ENCODE measurements around the gene SRD5A1. TPM values are rescaled to one million over a fixed set of nuclear protein-coding genes. Genes with fewer than 3 reads are reported as not detected.

SRD5A1 gene
- polyA plus RNA-seq, 1 experiment = 20.7 TPM

GRCh38 chr5:6592601-6593000, 40.6 kb upstream of the SRD5A1 start:
- H3K4me3 ChIP-seq (ENCODE audit: low read depth, low read length) = no peak overlapping the region
- POLR2A ChIA-PET = no interaction called here
- CTCF ChIA-PET = interaction anchor here (1.9 kb wide), 1 partner anchor 16 kb away, joined by 6 read pairs; no protein-coding TSS in a partner anchor

GRCh38 chr5:6593148-6594016, 39.9 kb upstream of the SRD5A1 start:
- H3K9me3 ChIP-seq (ENCODE audit: control insufficient read depth, insufficient read depth, low read length) = no peaks in the 10 kb centered on the region
- no peak for TF ChIP-seq CTCF (IDR thresholded peaks at IDR 0.05; ENCODE audit: low read depth, low read length)
- H3K27me3 ChIP-seq (ENCODE audit: control insufficient read depth, insufficient read depth, low read length) = no peaks in the 10 kb centered on the region
- DNase-seq (ENCODE audit: low read depth, low spot score) = no peak
- no peak overlapping the region for H3K27ac ChIP-seq (ENCODE audit: low read depth, low read length)
- no peak overlapping the region for H3K4me3 ChIP-seq (ENCODE audit: low read depth, low read length)
- CTCF ChIA-PET = no interaction called here
- POLR2A ChIA-PET = interaction anchor here (0.5 kb wide), 1 partner anchor 205 kb away, joined by 4 read pairs; no protein-coding TSS in a partner anchor

More at GRCh38 chr5:6592601-6593000, 40.6 kb upstream of the SRD5A1 start:
- TF ChIP-seq CTCF (IDR thresholded peaks at IDR 0.05; ENCODE audit: low read depth, low read length) = no peak
- no peak overlapping the region for H3K27ac ChIP-seq (ENCODE audit: low read depth, low read length)
- H3K27me3 ChIP-seq (ENCODE audit: control insufficient read depth, insufficient read depth, low read length) = no peaks in the 10 kb centered on the region
- H3K9me3 ChIP-seq (ENCODE audit: control insufficient read depth, insufficient read depth, low read length) = no peaks in the 10 kb centered on the region
- no peak for DNase-seq (ENCODE audit: low read depth, low spot score)

- Histone ChIP-seq H3K27me3 (ENCODE audit: control insufficient read depth, insufficient read depth, low read length) (no peaks in the 10 kb centered on the region), H3K4me3 (ENCODE audit: low read depth, low read length) (no peak overlapping the region), H3K9me3 (ENCODE audit: control insufficient read depth, insufficient read depth, low read length) (no peaks in the 10 kb centered on the region), H3K27ac (ENCODE audit: low read depth, low read length) (no peak overlapping the region)
- no peak for DNase-seq (ENCODE audit: low read depth, low spot score)
- TF ChIP-seq CTCF (IDR thresholded peaks at IDR 0.05; ENCODE audit: low read depth, low read length) = no peak
- ChIA-PET POLR2A (no interaction called here), CTCF (no interaction called here)
Measured at GRCh38 chr5:6594066-6594465, 39.2 kb upstream of the SRD5A1 start.

- H3K9me3 ChIP-seq (ENCODE audit: control insufficient read depth, insufficient read depth, low read length) = no peaks in the 10 kb centered on the region
- H3K27ac ChIP-seq (ENCODE audit: low read depth, low read length) = no peak overlapping the region
- H3K4me3 ChIP-seq (ENCODE audit: low read depth, low read length) = no peak overlapping the region
- CTCF ChIA-PET = no interaction called here
- no peak for TF ChIP-seq CTCF (IDR thresholded peaks at IDR 0.05; ENCODE audit: low read depth, low read length)
- POLR2A ChIA-PET = no interaction called here
- DNase-seq (ENCODE audit: low read depth, low spot score) = no peak
- H3K27me3 ChIP-seq (ENCODE audit: control insufficient read depth, insufficient read depth, low read length) = no peaks in the 10 kb centered on the region
Measured at GRCh38 chr5:6595405-6595804, 37.8 kb upstream of the SRD5A1 start.

- Histone ChIP-seq H3K27ac (ENCODE audit: low read depth, low read length) (no peak overlapping the region), H3K27me3 (ENCODE audit: control insufficient read depth, insufficient read depth, low read length) (no peaks in the 10 kb centered on the region), H3K4me3 (ENCODE audit: low read depth, low read length) (no peak overlapping the region), H3K9me3 (ENCODE audit: control insufficient read depth, insufficient read depth, low read length) (no peaks in the 10 kb centered on the region)
- POLR2A ChIA-PET = interaction anchor here (0.6 kb wide), 1 partner anchor 10 kb away, joined by 4 read pairs; no protein-coding TSS in a partner anchor
- TF ChIP-seq CTCF (IDR thresholded peaks at IDR 0.05; ENCODE audit: low read depth, low read length) = no peak
- no peak for DNase-seq (ENCODE audit: low read depth, low spot score)
- CTCF ChIA-PET = no interaction called here
Measured at GRCh38 chr5:6596388-6596787, 36.9 kb upstream of the SRD5A1 start.

Data from AG04450 (cell line).